SIG-M5 treated with dmso at 0.1 percent for 504 hours (cell line): ENCODE measurements around the gene LRRC3B.

ENCODE experiments used
- DNase-seq: peaks from one replicate; lab custom pipeline; 2025; ENCODE audit not compliant: unreplicated experiment; lab: John Stamatoyannopoulos, UW

The LRRC3B gene

GRCh38 chr3:26704736-26705135 lies 82.2 kb downstream of the LRRC3B start:
- no peak for DNase-seq

- DNase-seq: no peak
Measured at GRCh38 chr3:26708501-26708900, 85.9 kb downstream of the LRRC3B start.

- DNase-seq: peak; percentile 46
Measured at GRCh38 chr3:26712211-26713026, 89.8 kb downstream of the LRRC3B start.

GRCh38 chr3:26713091-26713490 lies 90.5 kb downstream of the LRRC3B start:
- DNase-seq: no peak

GRCh38 chr3:26714485-26714884 lies 91.9 kb downstream of the LRRC3B start:
- DNase-seq: no peak

GRCh38 chr3:26715431-26715830 lies 92.9 kb downstream of the LRRC3B start:
- DNase-seq: no peak

GRCh38 chr3:26718315-26718714 lies 95.7 kb downstream of the LRRC3B start:
- no peak for DNase-seq

GRCh38 chr3:26719134-26719533 lies 96.6 kb downstream of the LRRC3B start:
- no peak for DNase-seq

GRCh38 chr3:26721047-26721446 lies 98.5 kb downstream of the LRRC3B start:
- no peak for DNase-seq

- no peak for DNase-seq
Measured at GRCh38 chr3:26731843-26732242, 109.3 kb downstream of the LRRC3B start.

- no peak for DNase-seq
Measured at GRCh38 chr3:26750263-26750662, 127.7 kb downstream of the LRRC3B start.

GRCh38 chr3:26752466-26752865 lies 129.9 kb downstream of the LRRC3B start:
- no peak for DNase-seq

GRCh38 chr3:26753095-26753494 lies 130.5 kb downstream of the LRRC3B start:
- no peak for DNase-seq

GRCh38 chr3:26757978-26758377 lies 135.4 kb downstream of the LRRC3B start:
- DNase-seq: no peak
